Colon (tissue), 2 donors: ENCODE measurements around the gene KLK14.

ENCODE experiments used
- FAIRE-seq: peaks from 2 replicates; lab custom pipeline; 2012; peaks lifted over from hg19 to GRCh38; lab: Jason Lieb, UNC
- donor health status: control.
- donor health status: control.

Gene KLK14

DNA sequence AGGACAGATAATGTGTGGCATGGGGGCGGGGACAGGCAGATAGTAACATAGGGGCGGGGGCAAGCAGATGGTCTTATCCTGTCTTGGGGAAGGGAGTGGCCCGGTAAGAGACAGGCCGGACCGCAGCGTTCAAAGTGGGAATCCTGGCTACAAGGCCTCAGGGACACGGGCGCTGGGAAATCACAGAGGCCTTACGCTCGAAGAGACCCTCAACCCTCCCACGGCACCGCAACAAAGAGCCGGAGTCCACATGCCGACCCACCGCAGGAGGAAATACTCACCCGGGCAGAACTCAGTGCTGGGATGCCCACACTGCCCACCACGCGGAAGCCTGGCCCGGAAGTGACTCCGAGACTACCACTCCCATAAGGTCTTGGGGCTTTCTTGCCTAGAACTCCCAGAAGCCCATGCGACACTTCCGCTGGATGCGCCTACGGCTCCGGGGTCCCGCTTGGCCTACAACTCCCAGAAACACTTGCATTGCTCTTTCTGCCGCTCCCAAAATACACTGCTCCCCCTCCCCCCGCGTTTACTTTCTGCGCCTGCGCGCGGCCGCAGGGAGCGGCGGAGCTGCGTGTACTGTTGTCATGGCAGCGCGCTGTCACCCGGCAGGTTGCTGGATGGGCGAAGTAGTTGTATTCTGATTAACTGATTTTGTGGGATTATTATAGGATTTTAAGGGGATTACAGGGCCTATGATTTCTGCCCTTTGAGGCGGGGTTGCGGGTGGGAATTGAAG is 25.5 kb upstream of the KLK14 start, which contains the start of gene CTU1:
Gene CTU1, minus strand, starts transcription at position 344 of the 739 bp plus-strand sequence. CDS start 3,840 bp downstream, outside the sequence.
- peak; percentile 88 for FAIRE-seq

DNA sequence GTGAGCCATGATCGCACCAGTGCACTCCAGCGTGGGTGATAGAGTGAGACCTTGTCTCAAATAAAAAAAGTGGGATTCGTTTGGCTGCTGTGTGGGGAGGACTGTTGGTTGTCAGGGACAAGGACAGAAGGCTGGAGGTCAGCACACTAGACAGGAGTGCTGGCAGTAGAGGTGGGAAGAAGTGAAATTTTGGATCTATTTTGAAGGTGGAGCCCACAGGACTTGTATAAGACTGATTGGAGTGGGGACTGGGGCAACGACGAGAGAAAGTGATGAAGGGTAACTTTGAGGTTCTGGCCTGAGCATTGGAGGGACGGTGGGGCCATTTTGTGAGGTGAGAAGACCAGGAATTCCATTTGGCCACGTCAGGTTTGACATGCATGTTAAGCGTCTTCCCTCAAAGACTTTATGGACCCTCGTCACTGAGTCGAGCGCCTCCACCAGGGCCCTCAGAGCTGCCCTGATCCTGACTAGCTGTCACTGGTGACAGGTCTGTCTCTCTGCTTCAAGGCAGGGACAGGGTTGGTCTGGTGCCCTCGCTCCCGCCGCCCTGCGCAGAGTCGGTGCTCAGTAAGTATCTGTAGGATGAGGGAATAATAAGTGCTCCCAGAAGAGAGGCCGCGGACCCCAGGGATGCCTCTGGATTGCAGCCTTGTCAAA is 24.8 kb upstream of the KLK14 start:
- FAIRE-seq: no peak

DNA sequence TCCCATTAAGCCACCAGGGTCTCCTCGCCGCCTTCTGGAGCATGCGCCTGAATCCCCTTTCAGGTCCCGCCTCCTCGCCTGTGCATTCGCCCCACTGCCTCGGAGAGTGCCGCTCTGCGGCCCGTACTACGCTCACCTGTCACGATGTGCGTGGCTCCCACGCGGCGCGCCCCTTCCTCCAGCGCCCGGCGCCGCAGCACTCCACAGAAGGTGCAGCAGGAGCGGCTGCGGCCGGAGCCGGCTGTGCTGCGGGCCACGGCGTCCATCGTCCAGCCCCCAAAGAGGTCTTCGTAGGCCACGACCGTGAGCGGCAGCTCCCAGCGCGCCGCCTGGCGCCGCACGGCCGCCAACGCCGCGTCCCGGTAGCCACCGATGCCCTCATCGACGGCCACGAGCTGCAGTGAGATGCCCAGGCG is 21.2 kb upstream of the KLK14 start:
- no peak for FAIRE-seq

DNA sequence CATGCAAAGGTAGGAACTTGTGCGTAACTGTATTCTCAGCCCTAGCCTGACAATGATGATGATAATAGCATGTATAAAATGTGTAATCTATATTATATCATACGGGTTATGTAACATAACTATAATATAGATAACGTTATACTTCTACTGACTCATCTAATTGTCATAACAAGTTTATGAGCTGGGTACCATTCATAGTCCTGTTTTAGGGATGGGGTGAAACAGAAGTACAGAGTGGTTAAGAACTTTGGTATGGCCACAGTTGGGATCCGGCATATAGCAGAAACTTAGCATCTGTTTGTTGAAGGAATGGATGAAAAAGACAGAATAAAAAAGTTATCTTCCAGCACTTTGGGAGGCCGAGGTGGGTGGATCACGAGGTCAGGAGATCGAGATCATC is 20.3 kb upstream of the KLK14 start:
- FAIRE-seq: no peak

DNA sequence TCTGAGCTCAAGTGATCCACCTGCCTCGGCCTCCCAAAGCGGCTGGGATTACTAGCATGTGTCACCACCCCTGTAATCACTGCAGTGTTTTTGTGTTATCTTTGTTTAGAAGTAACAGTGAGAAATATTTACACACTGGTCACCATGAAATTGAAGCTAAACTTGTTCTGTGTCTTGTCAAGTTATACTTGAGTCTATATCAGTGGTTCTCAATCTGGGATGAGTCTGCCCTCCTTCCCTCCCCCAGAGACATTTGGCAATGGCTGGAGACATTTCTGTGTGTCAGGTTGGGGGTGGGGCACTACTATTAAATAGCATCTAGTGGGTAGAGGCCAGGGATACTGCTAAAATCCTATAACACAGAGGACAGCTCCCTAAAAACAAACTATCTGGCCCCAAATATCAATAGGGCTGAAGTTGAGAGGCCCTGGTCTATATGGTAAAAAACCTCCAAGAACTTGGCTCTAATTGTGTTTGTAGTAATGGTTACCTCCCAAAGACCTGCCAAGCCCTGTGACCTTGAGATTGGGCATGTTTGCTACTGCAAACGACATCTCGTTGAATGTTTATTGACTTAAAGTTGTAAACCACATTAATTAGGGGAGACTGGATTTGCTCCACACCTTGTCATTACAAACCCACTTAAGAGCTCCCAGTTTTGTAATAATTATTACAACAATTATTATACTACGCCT is 18.6 kb upstream of the KLK14 start:
- no peak for FAIRE-seq

DNA sequence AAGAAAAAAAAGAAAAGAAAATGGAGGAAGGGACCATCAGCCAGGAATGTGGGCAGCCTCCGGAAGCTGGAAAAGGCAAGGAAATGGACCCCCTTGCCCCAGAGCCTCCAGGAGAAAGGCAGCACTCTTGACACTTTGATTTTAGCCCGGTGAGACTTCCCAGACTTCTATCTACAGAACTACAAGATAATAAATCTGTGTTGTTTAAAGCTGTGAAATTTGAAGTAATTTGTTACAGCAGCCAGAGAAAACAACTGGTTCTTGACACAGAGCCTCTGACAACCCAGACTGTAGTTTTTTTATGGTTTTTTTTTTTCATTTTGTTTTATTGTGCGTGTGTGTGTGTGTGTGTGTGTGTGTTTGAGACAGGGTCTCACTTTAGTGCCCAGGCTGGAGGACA is 17.9 kb upstream of the KLK14 start:
- FAIRE-seq: no peak

DNA sequence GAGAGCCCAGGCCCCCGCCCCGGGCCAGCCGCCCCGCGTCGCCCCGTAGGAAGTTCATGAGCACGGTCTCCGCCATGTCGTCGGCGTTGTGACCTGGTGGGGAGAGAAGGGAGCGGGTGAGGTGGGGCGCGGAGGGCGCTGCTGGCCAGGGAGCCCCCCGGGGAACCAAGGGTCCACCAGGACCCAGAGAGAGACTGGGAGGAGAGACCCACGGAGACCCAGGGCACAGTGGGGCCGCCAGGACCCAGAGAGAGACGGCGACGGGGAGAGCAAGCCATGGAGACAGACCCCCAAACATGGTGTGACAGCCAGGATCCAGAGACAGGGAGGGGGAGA is 16.3 kb upstream of the KLK14 start:
- no peak for FAIRE-seq

DNA sequence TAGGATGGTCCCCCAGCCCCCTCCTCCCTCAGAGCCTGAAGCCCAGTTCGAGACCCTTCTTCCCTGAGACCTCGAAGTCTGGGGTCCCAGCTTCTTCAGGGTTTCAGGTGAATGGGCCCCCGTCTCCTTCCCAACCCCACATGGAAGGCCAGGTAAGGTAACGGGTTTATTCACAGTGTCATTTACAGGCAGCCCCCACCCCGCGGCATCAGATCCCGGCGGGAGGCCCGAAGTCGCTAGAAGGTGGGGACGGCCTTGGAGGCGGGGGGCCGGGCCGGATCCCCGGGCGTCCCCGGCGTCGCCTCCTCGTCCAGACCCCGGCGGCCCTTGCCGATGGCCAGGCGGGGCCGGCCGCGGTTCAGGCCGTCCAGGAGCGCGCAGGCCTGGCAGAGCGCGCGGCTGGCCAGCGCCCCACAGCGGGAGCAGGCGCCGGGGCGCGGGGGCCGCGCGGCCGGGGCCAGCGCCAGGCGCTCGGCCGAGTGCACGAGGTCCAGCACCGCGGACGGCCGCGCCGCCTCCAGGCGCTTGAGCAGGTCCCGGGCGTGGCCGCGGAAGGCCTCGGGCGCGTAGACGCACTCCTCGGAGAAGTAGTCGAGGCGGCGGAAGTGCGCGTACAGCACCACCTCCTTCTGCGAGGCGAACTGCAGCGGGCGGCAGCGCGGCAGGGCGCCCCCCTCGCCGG is 15.8 kb upstream of the KLK14 start:
- no peak for FAIRE-seq

DNA sequence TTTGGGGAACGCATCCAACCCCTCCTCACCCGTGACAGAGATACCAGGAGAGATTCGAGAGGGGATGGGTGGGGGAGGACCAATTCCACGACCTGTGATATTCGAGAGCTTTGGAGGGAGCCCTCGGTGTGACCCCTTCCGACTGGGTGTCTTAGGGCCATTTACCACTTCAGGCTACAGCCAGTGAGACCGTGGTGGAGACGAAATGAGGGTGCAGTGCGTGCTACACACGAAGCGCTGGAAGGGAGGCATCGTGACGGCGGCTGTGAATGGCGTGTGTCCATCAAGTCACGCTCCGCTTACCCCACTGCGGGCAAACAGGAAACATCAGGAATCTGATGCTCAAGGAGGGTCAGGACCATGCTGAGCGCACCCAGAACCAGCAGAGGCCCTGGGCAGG is 15.1 kb upstream of the KLK14 start:
- FAIRE-seq: no peak

DNA sequence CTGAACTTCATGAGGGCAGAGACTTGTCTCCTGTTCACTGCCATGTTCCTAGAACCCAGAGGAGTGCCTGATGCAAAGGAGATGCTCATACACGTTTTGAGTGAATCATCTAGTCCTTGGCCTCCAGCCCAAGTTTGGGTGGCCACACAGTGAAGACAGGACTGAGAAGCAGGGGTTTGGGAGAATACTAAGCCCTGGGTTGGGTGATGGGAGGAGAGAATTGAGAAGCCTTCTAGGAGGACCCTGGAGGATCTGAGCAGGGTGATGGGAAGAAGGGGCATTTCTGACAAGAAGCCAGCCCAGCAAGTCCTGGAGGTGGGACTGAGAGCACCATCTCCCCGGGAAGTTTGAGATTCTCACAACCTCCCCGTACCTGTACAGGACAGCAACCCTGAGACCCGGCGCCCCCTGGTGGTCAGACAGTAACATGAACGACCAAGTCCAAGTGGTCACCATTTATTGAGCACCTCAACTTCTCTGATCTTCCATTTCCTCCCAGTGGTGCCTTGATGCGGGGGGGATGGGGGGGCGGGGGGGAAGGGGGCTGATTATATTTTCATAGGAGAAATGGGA is 14.6 kb upstream of the KLK14 start:
- no peak for FAIRE-seq

DNA sequence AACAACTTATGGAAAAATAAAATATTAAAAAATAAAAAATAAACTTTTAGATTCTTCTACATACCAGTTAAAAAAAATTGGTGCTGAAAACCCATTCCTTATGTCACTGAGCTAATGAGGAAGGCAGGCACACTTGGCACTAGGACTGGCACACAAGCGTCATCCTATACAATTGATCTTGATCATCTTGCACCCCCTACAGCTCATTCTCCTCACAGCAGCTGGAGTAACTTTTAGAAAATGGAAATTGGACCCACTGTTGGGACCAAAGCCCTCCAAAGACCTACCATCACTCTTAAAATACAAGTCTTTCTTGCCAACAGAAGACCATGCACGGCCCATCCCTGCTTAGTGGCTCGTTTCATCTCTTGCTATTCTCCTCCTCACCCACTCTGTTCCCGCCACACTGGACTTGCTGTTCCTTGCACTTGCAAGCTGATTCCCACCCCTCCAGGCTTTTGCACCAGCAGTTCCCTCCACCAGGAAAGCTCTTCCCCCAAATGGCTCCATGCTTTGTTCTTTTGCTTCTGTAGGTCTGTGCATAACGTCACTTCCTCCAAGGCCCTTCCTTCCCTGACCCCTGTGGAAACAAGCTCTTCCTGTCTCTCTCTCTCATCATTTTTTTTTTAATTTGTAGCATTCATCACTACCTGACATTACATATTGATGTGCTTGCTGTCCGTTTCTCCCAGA is 13.9 kb upstream of the KLK14 start:
- FAIRE-seq: no peak

DNA sequence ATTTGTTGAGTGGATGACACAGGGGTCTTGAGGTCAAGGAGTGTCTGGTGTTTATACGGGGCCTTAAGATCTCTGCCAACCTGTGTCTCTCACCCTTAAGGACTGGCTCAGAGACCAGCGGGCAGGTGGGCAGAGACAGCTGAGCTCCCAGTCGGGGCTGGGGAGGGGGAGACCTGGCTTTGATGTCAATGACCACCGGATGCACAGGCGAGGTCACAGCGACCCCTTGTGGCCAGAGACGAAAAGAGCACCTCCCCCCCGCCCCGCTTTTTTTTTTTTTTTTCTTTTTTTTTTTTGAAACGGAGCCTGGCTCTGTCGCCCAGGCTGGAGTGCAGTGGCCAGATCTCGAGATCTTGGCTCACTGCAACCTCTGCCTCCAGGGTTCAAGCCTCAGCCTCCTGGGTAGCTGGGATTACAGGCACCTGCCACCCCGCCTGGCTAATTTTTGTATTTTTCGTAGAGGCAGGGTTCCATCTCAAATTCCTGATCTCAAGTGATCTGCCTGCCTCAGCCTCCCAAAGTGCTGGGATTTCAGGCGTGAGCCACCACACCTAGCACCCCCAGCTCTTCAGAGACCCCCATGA is 12.1 kb upstream of the KLK14 start:
- no peak for FAIRE-seq

DNA sequence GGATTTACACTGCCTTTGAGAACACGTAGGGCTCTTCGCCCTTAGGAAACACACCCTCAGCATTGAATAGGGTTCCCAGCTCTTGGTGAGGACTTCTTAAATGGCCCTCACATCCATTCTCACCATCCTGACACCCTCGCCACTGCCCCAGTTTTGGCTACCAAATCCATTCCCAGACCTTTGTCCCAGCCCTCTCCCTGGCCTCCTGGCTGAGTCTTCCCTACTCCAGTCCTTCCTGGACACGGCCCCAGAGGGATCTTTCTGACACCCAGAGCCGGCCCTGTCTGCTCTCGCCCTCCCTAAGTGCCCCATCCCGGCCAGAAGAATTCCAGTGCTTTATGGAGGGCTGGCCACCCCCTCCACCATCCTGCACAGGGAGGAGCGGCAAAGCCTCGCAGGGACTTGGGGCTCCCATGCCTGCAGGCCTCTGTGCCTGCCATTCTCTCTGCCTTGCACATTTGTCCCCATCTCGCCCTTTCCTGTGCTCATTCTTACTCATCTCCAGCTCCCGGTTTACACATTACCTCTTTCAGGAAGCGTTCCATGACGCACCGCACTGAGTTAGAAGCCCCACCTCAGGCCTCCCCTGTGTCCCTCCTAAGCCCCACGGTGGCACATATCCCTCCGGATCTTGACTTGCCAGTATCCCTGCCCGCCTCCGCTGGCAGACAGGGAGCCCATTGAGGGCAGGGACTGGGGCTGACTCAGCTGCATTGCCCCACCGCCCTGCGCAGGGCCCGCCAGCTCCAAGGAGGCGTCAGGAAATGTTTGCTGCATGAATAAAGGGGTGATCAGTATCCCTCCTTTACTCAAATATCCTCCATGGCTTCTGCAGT is 11.0 kb upstream of the KLK14 start:
- FAIRE-seq: no peak

DNA sequence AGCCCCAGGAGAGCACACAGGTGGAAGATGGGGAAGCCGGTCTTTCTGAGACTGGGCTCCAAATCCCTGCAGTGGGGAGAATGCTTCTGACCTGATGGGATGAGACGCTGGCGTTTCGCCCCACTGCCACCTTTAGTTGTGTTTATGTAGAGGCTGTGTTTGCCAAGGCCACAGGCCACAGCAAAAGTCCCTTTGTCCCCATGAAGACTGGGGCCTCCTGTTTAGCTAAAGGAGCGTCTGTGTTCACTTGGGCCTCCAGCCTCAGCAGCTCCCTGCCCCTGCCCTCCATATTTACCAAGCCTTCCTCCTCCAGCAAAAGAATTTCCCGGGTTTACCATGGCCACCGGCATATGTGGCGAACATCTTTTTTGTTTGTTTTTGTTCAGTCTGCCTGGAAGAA is 10.4 kb upstream of the KLK14 start:
- no peak for FAIRE-seq

DNA sequence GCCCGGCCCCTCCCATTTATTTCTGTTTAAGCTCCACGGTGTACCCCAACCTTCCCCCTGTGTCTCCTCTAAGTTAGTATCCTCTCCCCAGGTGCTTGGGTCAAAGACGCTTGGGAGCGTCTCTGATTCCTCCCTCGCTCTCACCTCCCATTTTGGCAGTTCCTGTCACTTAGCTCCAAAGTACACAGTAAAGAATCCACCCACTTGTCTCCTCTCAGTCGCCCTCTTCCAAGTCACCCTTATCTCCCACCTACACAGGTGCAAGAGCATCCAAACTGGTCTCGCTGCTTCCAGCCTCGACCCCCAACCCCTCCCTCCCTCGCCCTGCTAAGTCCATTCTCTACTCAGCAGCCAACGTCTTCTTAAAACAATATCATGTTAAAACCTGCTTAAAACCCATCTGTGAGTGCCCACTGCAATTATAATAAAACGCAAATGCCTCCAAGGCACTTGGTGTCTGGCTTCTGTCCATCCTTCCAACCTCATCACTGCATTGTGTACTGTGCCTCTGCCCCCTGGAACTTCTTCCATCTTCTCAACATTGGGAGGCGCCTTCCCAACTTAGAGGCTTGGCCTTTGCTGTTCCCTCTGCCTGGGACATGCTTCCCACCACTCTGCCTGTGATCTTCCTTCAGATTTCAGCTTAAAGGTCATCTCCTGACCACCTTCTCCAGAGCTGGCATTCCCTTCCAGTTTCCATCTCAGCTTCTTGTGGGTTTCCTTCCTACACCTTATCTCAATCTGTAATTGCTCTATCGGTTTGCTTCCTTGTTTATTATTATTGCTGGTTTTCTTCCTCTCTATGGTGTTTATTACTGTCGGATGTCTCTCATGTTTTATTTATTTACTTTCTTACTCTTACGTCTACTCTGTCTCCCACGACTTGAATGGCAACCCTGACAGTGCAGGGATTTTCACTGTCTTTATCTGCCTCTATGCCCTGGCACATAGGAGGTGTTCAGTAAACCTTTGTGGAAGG is 9.5 kb upstream of the KLK14 start:
- no peak for FAIRE-seq

DNA sequence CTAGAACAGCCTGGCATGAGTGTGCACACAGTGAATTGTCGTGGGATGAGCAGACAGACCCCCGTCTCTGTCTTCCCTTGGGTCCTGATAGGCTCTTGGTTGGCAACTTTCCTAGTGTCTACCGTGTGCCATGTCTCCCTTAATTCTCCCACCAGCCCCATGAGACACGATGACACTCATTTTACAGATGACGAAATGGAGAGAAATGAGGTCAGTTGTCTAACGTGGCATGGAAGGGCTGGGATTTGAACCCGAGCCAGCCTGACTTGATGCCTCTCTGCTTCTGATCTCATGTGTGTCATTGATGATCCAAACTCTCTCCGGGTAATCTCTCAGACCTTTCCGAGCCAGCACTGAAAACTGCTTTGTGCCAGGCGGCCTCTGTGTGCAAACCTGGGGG is 8.4 kb upstream of the KLK14 start:
- no peak for FAIRE-seq

DNA sequence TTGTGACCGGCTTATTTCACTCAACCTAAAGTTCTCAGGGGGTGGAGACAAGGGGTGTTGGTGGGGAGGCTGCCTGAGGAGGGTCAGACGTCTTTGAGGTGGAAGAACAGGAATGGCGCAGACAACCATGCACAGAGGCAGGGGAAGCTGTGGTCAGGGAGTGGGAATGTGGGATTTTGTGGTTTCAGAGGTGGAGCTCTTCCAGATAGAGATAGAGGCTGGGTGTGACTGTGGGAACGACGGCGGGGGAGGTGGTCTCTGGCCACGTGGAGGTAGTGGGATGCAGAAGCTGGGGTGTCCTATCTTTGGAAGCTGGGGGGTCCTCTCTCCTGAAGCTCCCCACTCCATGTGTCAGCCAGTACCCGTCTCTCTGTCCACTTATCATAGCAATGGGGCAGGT is 7.8 kb upstream of the KLK14 start:
- no peak for FAIRE-seq

DNA sequence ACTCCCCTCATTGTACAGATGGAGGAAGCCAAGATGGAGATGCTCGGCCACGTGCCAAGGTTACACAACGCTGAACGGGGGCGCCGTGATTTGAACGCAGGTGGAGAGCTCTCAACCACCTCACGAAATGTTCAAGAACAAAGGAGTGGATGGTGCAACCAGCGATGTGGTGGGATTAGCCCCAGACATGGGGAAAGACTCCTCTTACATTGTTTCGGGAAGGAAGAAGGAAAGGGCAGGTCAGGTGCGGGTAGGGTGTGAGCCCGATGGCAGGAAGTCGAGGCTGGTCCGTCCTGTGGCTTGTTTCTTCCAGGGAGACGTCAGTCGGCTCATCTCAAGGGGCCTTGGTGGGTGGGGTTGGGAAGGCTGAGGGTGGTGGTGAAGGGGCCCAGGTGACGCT is 7.1 kb upstream of the KLK14 start:
- FAIRE-seq: no peak

DNA sequence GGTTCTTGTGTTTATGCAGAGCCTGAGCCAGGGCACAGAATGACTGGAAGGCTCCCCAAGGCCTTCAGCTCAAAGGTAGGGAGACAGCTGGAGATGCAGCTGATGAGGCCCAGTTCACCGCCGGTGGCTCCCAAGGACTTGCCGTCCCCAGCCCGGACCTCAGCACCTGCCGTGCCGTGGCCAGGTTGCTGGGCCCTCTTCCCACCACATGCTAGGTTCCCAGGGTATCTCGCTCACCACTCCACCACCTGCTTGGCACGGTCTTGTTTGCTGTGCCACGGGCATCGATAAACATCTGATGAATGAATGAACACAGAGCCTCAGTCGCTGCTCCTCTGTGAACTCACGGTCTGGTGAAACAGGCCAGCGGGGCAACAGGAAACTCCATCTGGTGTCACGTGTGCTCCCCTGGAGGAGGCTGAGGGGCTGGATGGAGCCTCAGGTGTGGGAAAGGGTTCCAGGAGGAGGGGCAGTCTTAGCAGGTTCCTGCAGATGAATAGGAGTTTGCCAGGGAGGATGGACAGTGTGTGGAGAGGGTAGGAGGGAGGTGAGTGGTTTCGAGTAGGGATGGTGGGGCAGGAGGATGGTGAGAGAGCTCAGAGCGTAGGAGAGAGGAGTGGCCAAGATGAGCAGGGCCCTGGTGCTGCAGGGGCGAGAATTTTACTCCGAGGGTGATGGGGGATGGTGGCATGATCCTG is 3.6 kb upstream of the KLK14 start:
- no peak for FAIRE-seq
